T47D (cell line): ENCODE measurements around the gene GAA.

ENCODE experiments used
- DNase-seq, 2 experiments: peaks; one replicate each; pipeline versions ENCODE4 v3.0.0 to v3.0.0-alpha.2; 2011 to 2012; ENCODE audit warnings: low read depth in 1 of 2, low spot score in 1 of 2
- JUND ChIP-seq: IDR thresholded peaks from 2 replicates; pipeline ENCODE4 v1.6.1; 2012; ENCODE audit warnings: low read depth
- in situ Hi-C: cut with HindIII; loops from 2 replicates; pipeline ENCODE4 v1.10.0; 2016; ENCODE audit warnings: low sequenced_read_pairs, low pct_unique_long_range_greater_than_20kb

Gene GAA

DNA sequence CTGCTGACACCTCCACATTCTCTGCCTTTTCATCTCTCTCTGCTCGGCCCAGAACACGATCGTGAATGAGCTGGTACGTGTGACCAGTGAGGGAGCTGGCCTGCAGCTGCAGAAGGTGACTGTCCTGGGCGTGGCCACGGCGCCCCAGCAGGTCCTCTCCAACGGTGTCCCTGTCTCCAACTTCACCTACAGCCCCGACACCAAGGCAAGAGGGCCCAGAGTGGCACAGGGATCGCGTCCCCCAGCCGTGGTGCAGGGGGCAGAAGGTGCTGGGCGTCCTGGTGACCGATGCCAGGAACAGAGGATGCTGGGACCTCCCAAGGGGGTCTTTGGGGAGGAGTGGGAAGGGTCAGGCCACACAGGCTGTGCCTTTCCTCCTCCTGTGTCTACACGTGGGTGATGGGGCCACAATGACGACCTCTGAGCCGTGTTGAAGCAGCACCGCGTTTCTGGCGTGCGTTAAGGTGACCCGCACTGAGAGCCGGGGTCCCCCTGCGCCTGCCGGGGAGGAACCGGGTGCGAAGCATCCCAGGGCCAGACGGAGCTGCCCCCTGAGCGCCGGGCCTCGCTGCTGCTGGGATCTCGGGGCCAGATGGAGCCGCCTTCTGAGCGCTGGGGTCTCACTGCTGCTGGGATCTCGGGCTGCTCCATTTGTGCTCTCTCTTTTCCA is 17.4 kb downstream of the GAA start:
- in situ Hi-C loops, result no loop called here
- DNase-seq, result no peak
- no peak for TF ChIP-seq JUND

- TF ChIP-seq JUND, result no peak
- no peak for DNase-seq
- in situ Hi-C loops, result no loop called here
Observed at GRCh38 chr17:80119271-80119791, 17.9 kb downstream of the GAA start.

DNA sequence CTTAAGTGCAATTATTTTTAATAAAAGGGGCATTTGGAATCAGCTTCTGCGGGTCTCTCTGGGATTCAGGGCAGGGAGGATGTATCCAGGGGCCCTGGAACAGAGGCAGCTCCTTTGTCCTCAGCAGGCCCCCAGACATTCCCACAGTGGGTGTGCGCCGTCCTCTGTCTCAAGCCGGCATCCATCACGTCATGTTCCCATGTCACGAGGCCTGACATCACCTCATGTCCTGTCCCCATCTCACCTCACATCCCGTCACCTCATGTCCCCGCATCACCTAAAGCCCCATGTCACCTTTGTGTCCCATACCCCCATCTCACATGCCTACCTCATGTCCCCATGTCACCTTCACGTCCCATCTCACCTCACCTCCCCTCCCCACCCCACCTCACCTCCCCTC is 18.5 kb downstream of the GAA start:
- no peak for TF ChIP-seq JUND
- no peak for DNase-seq
- in situ Hi-C loops, result no loop called here

DNA sequence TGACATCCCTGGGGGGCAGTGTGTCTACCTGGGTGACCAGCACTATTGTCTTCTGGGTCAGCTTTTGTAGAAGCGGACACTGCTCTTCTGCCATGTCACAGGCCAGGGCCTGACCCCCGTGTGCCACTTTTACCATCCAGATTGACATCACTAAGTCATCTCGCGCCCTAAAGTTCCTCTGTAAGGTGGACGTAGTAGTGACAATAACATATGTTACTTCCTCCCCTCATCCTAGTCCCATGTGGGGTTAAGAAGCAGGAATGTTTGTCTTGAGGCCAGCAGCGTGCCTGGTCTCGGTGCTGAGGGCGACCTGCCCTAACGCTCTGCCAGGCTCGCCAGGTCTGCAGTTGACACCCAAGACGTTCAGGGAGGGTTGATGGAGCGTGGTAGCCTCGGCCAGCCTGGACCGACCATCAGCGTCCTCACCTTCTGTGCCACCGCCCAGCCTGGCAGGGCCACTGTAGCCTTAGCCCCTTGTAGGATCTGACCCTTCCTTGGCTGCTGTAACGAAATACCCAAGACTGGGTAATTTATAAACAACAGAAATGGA is 20.7 kb downstream of the GAA start:
- no peak for DNase-seq
- in situ Hi-C loops, result no loop called here
- no peak for TF ChIP-seq JUND

DNA sequence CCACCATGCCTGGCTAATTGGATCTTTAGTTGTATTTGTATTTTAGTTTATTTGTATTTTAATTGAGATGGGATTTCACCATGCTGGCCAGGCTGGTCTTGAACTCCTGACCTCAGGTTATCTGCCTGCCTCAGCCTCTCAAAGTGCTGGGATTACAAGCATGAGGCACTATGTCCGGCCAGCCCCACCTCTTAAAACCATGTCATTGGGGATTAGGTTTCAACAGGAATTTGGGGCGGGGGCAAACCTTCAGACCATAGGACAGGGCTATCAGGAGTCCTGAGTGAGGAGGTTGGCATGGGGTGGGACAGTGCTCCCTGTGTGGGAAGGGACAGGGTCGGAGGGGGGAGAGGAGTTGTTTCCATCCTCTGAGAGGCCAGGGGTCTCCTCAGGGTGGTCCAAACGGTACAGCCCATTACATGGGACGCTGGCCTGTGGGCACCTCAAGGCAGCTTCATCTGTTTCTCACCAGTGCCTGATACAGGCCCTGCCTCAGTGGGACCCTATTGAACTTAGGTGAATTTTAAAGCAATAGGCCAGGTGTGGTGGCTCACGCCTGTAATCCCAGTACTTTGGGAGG is 21.6 kb downstream of the GAA start:
- no peak for TF ChIP-seq JUND
- no peak for DNase-seq
- in situ Hi-C loops, result no loop called here

DNA sequence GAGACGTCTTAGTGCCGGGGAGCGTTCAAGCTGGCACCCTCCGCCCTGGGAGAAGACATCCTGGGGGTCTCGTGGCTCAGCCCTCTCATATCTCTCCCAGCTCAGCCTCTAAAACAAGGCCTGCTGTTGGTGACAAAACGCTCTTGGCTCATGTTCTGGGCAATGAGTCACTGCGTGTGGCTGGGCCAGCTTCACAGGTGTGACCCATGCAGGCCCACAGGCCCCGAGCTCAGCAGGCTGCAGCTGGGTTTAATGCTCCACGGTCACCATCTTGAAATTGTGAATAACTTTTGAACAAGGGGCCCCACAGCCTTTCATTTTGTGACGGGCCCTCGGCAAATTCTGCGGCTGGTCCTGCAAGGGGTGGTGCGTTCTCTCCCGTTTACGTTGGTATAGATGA is 22.4 kb downstream of the GAA start:
- no peak for TF ChIP-seq JUND
- DNase-seq, result no peak
- in situ Hi-C loops, result no loop called here

DNA sequence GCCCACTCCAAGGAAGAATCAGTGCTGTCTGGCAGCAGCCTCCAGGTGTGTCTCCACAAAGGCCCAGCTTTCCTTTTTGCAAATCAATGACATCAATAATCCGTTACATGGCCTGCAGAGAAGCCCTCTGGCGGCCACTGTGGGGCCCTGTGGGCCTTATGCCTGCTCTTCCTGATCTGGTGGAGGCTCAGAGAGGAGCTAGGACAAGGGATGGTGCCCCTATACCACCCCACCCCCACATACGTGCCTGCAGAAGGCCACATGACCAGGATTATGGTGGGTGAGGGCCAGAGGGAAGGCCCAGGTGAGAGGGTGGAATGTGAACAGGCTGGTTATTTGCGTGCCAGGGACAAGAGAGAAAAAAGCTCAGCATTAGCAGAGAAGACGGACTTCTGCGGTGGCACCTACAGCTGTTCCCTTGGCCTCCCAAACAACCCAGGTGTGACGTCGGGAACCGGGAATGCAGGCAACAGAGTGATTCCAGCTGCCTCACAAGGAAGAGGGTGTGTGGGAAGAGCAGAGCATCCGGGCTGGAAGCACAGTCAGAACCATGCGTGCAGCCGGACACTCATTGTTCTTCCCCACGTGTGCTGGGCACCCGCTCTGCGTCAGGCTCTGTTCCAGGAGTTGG is 23.1 kb downstream of the GAA start:
- peak; percentile 63 to 87 for DNase-seq
- no peak for TF ChIP-seq JUND
- in situ Hi-C loops, result no loop called here

DNA sequence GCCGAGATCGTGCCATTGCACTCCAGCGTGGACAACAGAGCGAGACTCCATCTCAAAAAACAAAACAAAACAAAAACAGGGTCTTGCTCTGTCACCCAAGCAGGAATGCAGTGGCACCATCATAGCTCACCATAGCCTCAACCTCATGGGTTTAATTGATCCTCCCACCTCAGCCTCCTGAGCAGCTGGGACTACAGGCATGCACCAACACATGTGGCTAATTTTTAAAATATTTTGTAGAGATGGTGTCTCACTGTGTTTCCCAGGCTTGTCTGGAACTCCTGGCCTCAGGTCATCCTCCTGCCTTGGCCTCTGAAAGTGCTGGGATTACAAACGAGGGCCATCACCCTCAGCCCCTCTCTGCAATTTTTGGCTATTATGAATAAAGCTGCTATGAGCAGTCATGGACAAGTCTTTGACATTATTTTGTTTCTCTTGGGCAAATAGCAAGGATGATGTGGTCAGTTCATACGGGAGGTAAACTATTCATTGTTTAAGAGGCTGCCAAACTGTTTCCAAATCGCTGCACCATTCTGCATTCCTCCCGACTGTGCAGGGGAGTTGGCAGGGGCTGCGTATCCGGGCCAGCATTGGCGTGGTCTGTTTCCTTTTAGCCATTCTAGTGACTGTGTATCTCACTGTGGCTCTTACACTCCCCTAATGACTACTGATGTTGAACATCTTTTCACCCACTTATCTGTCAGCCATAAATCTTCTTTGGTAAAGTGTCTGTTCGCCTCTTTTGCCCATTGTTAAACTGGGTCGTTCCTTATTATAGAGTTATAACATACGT is 24.5 kb downstream of the GAA start:
- no peak for DNase-seq
- no peak for TF ChIP-seq JUND
- in situ Hi-C loops, result no loop called here

DNA sequence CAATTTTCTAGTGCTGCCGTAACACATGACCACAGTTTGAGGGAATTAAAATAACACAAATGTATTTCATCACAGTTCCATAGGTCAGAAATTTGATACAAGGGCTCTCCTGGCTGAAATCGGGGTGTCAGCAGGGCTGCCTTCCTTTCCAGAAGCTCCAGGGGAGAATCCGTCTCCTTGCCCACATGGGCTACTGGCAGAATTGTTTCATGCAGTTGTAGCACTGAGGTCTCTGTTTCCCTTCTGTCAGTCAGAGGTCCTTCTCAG is 25.0 kb downstream of the GAA start:
- no peak for DNase-seq
- in situ Hi-C loops, result no loop called here
- TF ChIP-seq JUND, result no peak

- no peak for TF ChIP-seq JUND
- DNase-seq, result peak in 1 of 2 experiments; percentile 65
- in situ Hi-C loops, result no loop called here
Observed at GRCh38 chr17:80129006-80129565, 27.7 kb downstream of the GAA start.

DNA sequence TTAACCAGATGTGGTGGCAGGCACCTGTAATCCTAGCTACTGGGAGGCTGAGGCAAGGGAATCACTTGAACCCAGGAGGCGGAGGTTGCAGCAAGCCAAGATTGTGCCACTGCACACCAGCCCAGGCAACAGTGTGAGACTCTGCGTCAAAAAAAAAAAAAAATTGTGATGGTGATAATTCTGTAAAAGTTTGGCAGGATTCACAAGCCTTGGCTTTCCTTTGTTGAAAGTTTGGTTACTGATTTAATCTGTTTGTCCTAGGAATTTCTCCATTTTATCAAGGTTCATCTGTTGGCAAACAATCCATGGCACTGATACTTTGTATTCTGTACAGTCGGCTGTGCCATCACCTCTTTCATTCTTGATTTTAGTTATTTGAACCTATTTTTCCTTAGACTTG is 29.6 kb downstream of the GAA start:
- peak in 1 of 2 experiments; percentile 76 for DNase-seq
- TF ChIP-seq JUND, result no peak
- in situ Hi-C loops, result no loop called here

GRCh38 chr17:80132906-80133625 is 31.7 kb downstream of the GAA start:
- in situ Hi-C loops, result no loop called here
- no peak for DNase-seq
- no peak for TF ChIP-seq JUND
